SK-N-MC (cell line): ENCODE results near the gene PGGHG.

Experiments used
- DNase-seq: peaks from one replicate; pipeline ENCODE4 v3.0.0-alpha.2; 2011; ENCODE audit warnings: low read depth, low spot score
- H3K27ac ChIP-seq: fragments of 200-600 bp; sonication (generic); 2 replicates; pipeline ENCODE4 v1.5.1; 2016; ENCODE audit warnings: mixed run types
- H3K36me3 ChIP-seq: fragments of 200-600 bp; sonication (generic); 2 replicates; pipeline ENCODE4 v1.6.1; 2017; ENCODE audit warnings: antibody characterized with exemption, low read length, mixed read lengths; ENCODE audit not compliant: insufficient read depth
- H3K4me3 ChIP-seq: fragments of 200-600 bp; sonication (generic); 2 replicates; pipeline ENCODE4 v1.5.1; 2016
- H3K9ac ChIP-seq: fragments of 200-600 bp; sonication (generic); 2 replicates; pipeline ENCODE4 v1.8.0; 2017; ENCODE audit warnings: mixed run types, mixed read lengths; ENCODE audit not compliant: insufficient read length
- H3K9me3 ChIP-seq: fragments of 200-600 bp; sonication (generic); 2 replicates; pipeline ENCODE4 v1.6.1; 2017; ENCODE audit warnings: low read depth, mild to moderate bottlenecking, antibody characterized with exemption, low read length, moderate library complexity, mixed read lengths
- EZH2 ChIP-seq: fragments of 200-600 bp; sonication (generic); IDR thresholded peaks from one replicate; pipeline ENCODE4 v1.6.1; 2017; ENCODE audit warnings: antibody characterized with exemption
- FOXP2 ChIP-seq: optimal IDR thresholded peaks from 2 replicates; pipeline ENCODE3; 2011; ENCODE audit warnings: mild to moderate bottlenecking, moderate library complexity; ENCODE audit not compliant: insufficient read depth; ENCODE audit errors: extremely low read length, control extremely low read depth
- POLR2AphosphoS5 ChIP-seq: IDR thresholded peaks from 2 replicates; pipeline ENCODE4 v1.6.1; 2012; ENCODE audit warnings: mild to moderate bottlenecking, low read depth, low read length, borderline replicate concordance

The PGGHG gene

DNA sequence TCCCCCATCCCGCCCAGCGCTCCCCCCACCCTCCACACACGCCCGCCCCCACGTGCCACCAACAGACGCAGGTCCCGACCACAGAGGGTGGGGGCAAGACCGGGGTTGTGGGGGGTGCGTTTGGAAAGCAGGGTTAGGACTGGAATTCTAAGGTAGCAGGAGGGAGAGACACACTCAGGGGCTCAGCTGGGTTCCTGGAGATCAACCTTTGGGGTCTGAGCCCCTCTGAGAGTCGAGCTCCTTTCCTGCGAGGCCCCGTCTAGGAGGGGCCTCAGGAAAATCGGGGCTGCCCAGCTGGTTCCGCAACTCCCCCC, 429 bp downstream of the PGGHG start:
- Histone ChIP-seq H3K27ac (no peak overlapping the region), H3K4me3 (peak overlapping the region; percentile 75), H3K9me3 (no peaks in the 10 kb centered on the region), H3K9ac (peak overlapping the region; percentile 68), H3K36me3 (no peaks in the 10 kb centered on the region; the same call in 1 of the 2 replicates)
- no peak for TF ChIP-seq EZH2
- no peak for TF ChIP-seq POLR2AphosphoS5
- no peak for TF ChIP-seq FOXP2
- no peak for DNase-seq

DNA sequence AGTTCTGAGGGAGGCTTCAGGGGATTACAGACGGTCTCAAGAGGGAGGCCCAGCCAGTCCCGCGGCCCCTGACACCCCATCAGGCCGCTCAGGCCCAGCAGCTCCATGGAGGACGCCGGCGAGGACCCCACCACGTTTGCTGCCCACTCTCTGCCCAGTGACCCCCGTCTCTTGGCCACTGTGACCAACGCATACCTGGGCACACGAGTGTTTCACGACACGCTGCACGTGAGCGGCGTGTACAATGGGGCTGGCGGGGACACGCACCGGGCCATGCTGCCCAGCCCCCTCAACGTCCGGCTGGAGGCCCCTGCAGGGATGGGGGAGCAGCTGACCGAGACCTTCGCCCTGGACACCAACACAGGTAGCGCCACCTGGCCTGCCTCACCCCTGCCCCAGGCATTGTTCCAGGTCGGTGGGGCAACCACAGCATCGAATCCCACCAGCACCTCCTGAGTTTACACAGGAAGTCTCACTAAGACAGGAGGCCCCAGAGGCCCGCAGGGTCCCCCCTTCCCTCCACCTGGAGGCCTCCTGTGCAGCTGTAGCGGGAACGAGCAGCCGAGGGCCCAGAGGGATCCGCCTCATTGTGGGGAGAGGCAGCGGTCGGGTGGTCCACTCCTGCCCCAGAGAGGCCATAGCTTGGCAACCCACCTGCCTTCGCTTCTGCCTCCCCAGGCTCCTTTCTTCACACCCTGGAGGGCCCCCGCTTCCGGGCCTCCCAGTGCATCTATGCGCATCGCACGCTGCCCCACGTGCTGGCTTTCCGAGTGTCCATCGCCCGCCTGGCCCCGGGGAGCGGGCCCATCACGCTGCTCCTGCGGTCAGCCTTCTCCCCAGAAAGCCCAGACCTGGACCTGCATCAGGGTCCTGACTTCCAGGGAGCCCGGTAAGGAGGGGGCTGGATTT, 1.0 kb downstream of the PGGHG start:
- no peak for DNase-seq
- H3K9me3 ChIP-seq, result no peaks in the 10 kb centered on the region
- no peak overlapping the region for H3K27ac ChIP-seq
- TF ChIP-seq EZH2 (no peak), POLR2AphosphoS5 (no peak), FOXP2 (no peak)
- peak overlapping the region; percentile 75 for H3K4me3 ChIP-seq
- H3K9ac ChIP-seq, result peak overlapping the region; percentile 68
- H3K36me3 ChIP-seq, result no peaks in the 10 kb centered on the region; the same call in 1 of the 2 replicates

DNA sequence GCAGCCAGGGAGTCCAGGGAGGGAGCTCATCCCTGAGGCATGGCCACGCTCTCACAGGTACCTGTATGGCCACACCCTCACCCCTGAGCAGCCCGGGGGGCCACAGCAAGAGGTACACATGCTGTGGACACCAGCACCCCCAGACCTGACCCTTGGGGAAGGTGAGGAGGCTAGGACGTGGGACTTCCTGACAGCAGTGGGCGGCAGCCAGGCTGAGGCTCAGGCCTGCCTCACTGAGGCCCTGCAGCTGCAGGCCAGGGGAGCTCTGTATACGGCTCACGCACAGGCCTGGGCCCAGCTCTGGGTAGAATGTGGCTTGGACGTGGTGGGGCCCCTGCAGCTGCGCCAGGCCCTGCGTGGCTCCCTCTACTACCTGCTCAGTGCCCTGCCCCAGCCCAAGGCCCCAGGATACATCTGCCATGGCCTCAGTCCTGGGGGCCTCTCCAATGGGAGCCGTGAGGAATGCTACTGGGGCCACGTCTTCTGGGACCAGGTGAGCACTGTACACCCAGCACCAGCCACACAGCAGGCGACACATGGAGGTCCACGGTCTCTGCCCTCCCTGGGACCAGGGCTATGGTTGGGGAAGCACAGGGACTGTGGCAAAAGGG, 1.8 kb downstream of the PGGHG start:
- no peak overlapping the region for H3K4me3 ChIP-seq
- no peaks in the 10 kb centered on the region for H3K9me3 ChIP-seq
- H3K9ac ChIP-seq, result no peak overlapping the region
- no peak for DNase-seq
- no peaks in the 10 kb centered on the region; the same call in 1 of the 2 replicates for H3K36me3 ChIP-seq
- H3K27ac ChIP-seq, result no peak overlapping the region
- TF ChIP-seq FOXP2 (no peak), POLR2AphosphoS5 (no peak), EZH2 (no peak)

DNA sequence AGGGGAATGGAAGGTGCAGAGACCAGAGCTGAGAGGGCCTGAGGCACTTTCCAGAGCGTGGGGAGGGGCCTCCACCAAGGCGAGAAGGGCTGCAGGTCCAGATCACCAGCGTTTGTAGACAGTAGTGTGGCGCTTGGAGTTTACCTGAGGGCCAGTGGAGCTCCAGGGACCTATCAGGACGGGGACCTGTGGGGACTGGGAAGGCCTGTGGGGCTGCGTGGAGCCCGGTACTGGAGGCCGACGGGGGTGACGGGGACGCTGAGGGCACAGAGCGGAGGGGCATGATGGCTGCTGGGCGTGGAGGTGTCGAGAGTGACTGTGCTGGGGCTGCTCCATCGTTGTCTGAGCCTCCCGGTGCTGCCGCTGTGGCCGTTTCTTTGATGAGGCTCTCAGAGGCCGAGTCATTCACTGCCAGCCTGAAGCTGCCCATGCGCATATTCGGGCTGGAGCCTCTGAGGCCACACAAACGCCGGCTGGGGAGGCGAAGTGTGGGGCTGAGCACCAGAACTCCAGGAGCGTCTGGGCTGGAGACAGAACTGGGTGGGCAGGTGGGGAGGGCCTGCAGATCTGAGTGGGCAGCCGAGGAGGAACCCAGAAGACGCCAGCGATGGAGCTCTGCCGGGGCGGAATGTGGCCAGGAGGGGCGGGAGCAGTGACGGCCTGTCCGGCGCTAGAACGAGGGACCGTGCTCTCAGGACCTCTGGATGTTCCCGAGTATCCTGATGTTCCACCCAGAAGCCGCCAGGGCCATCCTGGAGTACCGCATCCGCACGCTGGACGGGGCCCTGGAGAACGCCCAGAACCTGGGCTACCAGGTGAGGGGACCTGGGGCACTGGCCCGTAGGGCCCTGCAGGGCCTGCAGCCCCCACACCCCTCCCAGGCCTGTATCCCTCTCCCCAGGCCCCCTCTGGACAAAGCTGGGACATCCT, 2.6 kb downstream of the PGGHG start:
- Histone ChIP-seq H3K9ac (no peak overlapping the region), H3K27ac (no peak overlapping the region), H3K9me3 (no peaks in the 10 kb centered on the region), H3K36me3 (no peaks in the 10 kb centered on the region; the same call in 1 of the 2 replicates), H3K4me3 (no peak overlapping the region)
- TF ChIP-seq EZH2, result no peak
- DNase-seq, result no peak

DNA sequence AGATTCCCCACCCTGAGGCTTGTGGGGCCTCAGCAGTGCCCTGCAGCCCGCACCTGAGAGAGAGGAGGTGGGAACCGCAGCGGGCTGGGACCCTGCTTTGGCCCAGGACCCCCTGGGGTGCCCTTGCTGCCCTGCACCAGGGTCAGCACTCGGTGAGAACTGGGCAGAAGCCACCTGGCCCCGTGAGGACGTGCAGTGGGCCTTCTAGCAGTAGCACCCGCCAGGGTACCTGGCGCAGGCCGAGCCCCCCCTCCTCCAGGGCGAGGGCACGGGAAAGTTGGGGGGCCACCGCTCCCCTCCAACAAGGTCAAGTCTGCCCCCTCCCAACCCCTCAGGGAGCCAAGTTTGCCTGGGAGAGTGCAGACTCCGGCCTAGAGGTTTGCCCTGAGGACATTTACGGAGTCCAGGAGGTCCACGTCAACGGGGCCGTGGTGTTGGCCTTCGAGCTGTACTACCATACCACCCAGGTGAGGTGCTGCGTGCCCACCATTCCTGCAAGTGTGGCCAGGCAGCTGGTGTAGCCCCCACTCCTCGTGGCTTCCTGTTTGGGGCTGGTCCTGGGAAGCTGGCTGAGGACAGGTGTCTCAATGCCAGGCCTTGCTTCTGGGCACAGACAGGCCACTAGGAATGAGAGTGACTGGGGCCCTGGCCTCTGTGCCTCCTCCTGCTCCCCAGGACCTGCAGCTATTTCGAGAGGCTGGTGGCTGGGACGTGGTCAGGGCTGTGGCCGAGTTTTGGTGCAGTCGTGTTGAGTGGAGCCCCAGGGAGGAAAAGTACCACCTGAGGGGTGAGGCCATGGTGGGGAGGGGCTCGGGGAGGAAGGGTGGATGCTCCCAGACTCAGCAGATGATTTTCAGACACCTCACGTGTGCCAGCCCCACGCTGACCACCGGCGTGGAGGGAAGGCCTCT, 3.5 kb downstream of the PGGHG start:
- Histone ChIP-seq H3K9me3 (no peaks in the 10 kb centered on the region), H3K4me3 (no peak overlapping the region), H3K36me3 (no peaks in the 10 kb centered on the region; the same call in 1 of the 2 replicates), H3K27ac (no peak overlapping the region), H3K9ac (no peak overlapping the region)
- TF ChIP-seq EZH2 (no peak), POLR2AphosphoS5 (no peak), FOXP2 (no peak)
- DNase-seq, result no peak

DNA sequence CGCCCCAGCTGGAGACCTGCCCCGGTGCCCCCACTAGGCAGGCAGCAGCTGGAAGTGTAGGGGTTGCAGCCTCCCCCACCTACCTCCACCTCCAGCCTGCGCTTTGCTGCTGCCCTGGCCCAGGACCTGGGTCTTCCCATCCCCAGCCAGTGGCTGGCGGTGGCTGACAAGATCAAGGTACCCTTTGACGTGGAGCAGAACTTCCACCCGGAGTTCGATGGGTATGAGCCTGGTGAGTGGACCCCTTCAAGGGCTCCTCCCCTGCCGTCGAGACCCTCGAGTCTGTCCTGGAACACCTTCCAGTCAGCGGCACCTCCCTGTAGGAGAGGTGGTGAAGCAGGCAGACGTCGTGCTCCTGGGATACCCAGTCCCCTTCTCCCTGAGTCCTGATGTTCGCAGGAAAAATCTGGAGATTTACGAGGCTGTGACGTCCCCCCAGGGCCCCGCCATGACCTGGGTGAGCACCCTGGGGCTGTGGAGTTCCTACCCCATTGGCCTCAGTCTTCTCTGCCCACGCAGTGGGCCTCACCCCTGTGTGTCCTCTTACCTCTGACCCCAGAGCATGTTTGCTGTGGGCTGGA, 4.4 kb downstream of the PGGHG start:
- no peak for DNase-seq
- Histone ChIP-seq H3K9me3 (no peaks in the 10 kb centered on the region), H3K4me3 (no peak overlapping the region), H3K9ac (no peak overlapping the region), H3K36me3 (no peaks in the 10 kb centered on the region; the same call in 1 of the 2 replicates), H3K27ac (no peak overlapping the region)
- TF ChIP-seq EZH2, result no peak
- TF ChIP-seq POLR2AphosphoS5, result no peak
- TF ChIP-seq FOXP2, result no peak

DNA sequence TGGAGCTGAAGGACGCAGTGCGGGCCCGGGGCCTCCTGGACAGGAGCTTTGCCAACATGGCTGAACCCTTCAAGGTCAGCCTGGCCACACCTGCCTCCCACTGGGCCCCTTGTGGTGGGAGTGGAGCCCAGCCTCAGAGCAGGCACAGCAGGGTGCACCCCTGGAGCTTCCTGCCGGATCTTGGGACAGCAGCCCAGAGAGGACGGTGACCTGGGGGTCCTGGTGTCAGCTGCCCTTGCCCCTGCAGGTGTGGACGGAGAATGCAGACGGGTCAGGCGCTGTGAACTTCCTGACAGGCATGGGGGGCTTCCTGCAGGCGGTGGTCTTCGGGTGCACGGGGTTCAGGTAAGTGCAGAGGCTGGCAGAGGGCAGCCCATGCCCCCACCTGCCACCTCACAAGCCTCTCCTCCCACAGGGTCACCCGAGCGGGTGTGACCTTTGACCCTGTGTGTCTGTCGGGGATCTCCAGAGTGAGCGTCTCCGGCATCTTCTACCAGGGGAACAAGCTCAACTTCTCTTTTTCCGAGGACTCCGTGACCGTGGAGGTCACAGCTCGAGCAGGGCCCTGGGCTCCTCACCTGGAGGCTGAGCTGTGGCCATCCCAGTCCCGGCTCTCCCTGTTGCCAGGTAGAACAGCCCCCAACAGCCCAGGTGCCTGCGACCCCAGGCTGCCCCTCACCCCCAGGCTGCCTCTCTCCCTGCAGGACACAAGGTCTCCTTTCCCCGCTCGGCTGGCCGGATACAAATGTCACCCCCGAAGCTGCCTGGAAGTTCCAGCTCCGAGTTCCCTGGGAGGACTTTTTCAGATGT, 5.1 kb downstream of the PGGHG start:
- Histone ChIP-seq H3K9me3 (no peaks in the 10 kb centered on the region), H3K27ac (no peak overlapping the region), H3K9ac (no peak overlapping the region), H3K4me3 (no peak overlapping the region), H3K36me3 (no peaks in the 10 kb centered on the region; the same call in 1 of the 2 replicates)
- DNase-seq, result no peak
- TF ChIP-seq POLR2AphosphoS5, result no peak

DNA sequence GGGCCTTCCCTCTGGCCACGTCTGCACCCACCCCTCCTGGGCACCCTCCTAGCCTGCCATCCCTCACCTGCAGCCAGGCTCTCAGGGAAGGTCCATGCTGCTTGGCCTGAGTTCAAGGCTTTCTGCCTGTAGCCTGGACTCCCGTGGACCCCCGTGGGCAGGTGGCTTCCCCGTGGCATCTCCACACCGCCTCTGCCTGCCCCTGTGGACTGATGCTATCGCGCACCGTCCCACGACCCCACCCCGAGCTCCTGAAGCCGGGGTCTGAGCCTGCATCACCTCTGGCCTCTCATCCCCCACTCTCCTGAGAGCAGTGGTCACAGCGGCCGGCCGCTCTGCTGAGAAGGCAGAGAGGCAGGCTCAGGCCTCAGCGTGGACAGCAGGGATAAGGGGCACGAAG, 5.9 kb downstream of the PGGHG start:
- no peak overlapping the region for H3K27ac ChIP-seq
- H3K4me3 ChIP-seq, result no peak overlapping the region
- no peaks in the 10 kb centered on the region; the same call in 1 of the 2 replicates for H3K36me3 ChIP-seq
- no peak for DNase-seq
- no peaks in the 10 kb centered on the region for H3K9me3 ChIP-seq
- TF ChIP-seq EZH2, result no peak
- TF ChIP-seq POLR2AphosphoS5, result no peak
- TF ChIP-seq FOXP2, result no peak
- H3K9ac ChIP-seq, result no peak overlapping the region
